Mesodermal cell (in vitro differentiated cells): ENCODE data around the gene OLFML2A.

Experiments used
- H3K27ac ChIP-seq: 2 replicates; pipeline ENCODE4 v1.7.0; 2013; ENCODE audit warnings: mild to moderate bottlenecking, low read depth, low read length, moderate library complexity; ENCODE audit not compliant: severe bottlenecking
- H3K36me3 ChIP-seq: 2 replicates; pipeline ENCODE4 v1.7.1; 2013; ENCODE audit warnings: mild to moderate bottlenecking, low read length, moderate library complexity; ENCODE audit not compliant: control insufficient read depth, insufficient read depth
- H3K4me1 ChIP-seq: one replicate; pipeline ENCODE4 v1.7.1; 2013; ENCODE audit warnings: mild to moderate bottlenecking, low read length; ENCODE audit not compliant: insufficient read depth, control insufficient read depth, poor library complexity, severe bottlenecking
- H3K4me3 ChIP-seq: 2 replicates; pipeline ENCODE4 v1.7.0; 2013; ENCODE audit warnings: low read length, control low read depth, mild to moderate bottlenecking; ENCODE audit not compliant: insufficient read depth, poor library complexity, severe bottlenecking; ENCODE audit errors: extremely low read depth
- H3K9me3 ChIP-seq: 2 replicates; pipeline ENCODE4 v1.7.1; 2013; ENCODE audit warnings: mild to moderate bottlenecking, low read length, moderate library complexity; ENCODE audit not compliant: control insufficient read depth
- WGBS, 2 experiments: methylation state at CpG; one replicate each; pipeline ENCODE4 v1.1.5; 2013; ENCODE audit warnings: missing lambda C conversion rate in 2 of 2; ENCODE audit not compliant: insufficient coverage in 2 of 2; 5-methylcytosine and 5-hydroxymethylcytosine counted together

Gene OLFML2A

DNA sequence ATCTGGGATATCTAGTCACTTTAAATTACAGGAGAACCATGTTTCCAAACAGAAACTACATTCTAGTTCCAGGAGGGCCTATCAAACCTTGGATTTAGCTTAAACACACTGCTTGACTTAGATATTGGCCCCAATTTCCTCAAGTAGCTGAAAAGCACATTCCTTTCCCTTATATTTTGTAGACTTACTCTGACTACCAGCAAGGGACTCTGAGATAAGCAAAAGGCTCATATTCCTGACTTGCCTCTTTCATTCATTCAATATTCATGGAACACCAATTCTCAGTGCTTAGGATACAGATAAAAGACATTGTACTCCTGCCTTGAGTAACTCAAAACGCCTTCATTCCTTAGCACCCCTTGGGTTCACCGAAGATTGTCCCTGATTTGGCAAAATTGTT is 17.6 kb upstream of the OLFML2A start:
- Histone ChIP-seq H3K4me3 (no peak overlapping the region), H3K4me1 (peaks cover 52% of the 10 kb centered on the region), H3K27ac (peak overlapping the region; percentile 83), H3K36me3 (no peaks in the 10 kb centered on the region), H3K9me3 (no peaks in the 10 kb centered on the region)
- 53 to 55% methylated on average over 2 of the region's 2 CpGs for WGBS, 2 experiments

DNA sequence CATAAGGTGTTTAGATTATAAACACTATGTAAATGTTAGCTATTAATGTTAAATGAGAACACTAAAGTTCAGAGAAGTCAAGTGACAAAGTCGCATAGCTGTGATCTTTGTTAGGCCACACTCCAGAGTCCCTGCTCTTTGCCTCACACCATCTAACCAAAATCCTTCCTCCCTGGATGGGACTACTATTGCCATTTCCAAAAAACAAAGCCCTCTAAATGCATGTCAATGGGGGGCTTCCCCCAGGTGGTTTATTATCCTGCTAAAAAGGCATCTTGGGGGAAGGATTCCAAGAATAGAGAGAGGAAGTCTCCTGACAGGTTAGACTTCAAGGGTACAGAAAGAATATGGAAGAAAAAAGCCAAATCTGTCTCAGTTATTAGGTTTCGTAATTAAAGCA is 16.2 kb upstream of the OLFML2A start:
- 33% methylated on average over 1 of the region's 2 CpGs; no CpG with 5 or more reads in 1 of the 2 experiments for WGBS, 2 experiments
- Histone ChIP-seq H3K27ac (no peak overlapping the region), H3K9me3 (no peaks in the 10 kb centered on the region)

DNA sequence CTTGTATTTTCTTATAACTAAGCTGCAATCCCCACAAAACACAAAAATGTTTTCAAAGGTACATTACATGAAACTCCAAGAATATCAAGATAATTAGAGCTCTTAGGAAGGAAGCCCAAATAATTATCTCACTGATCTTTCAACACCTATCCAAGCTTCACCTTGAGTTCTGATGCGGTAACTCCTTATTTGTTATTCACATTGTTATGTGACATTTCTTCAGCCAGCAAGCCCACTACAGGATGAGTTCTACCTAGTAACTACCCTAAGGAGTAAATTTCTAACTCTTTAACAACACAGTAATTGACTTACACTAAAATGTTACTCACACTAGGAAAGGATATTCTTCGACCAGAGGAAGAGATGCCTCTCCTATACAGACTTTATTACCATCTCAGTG is 15.7 kb upstream of the OLFML2A start:
- no peaks in the 10 kb centered on the region for H3K9me3 ChIP-seq
- no peaks in the 10 kb centered on the region for H3K36me3 ChIP-seq
- 0% methylated on average over 1 of the region's 2 CpGs; no CpG with 5 or more reads in 1 of the 2 experiments for WGBS, 2 experiments
- peaks cover 48% of the 10 kb centered on the region for H3K4me1 ChIP-seq
- no peak overlapping the region for H3K4me3 ChIP-seq
- no peak overlapping the region for H3K27ac ChIP-seq

More for the DNA sequence above, 16.2 kb upstream of the OLFML2A start:
- H3K4me1 ChIP-seq = peaks cover 48% of the 10 kb centered on the region
- H3K4me3 ChIP-seq = no peak overlapping the region
- no peaks in the 10 kb centered on the region for H3K36me3 ChIP-seq

DNA sequence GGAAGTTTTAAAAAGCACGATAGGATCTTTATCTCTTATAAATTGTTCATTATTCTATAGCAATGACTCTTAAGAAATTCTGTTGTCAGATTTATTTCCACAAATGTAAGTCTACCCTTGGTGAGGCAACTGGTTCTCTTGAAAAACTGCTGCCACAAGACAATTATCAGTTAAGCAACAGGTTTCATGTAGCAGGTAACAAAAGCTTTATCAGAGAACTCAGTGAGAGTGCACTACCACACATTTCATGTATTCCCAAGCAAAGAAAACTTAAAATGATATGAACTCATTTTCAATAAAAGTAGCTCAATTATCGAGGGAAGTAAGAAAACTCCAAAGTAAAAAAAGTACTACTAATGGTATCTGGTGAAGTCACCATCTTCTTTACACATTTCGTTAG is 15.2 kb upstream of the OLFML2A start:
- Histone ChIP-seq H3K9me3 (no peaks in the 10 kb centered on the region), H3K4me1 (peaks cover 48% of the 10 kb centered on the region), H3K4me3 (no peak overlapping the region), H3K36me3 (no peaks in the 10 kb centered on the region), H3K27ac (peak overlapping the region; percentile 48)
- WGBS, 2 experiments = no CpG with 5 or more reads among the region's 3 CpGs

DNA sequence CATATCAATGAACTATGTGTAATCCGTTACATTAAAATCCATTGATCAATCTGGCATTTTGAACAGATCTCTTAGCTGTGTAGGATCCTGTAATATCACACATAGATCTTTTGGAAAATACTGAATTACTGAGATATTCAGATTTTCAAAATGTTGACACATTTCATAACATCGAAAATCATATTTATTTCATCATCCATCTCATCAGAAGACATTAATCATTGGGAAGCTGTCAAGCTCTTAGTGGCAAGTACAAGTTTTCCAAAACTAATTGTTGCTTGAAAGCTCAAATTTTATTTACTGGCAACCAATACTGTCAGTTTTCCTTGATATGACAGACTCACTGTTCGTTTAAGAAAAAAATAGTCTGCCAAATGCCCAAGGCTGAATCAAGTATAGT is 14.3 kb upstream of the OLFML2A start:
- H3K36me3 ChIP-seq = no peaks in the 10 kb centered on the region
- no peaks in the 10 kb centered on the region for H3K9me3 ChIP-seq
- 100% methylated on average over 1 of the region's 3 CpGs for WGBS, 2 experiments
- H3K4me1 ChIP-seq = peaks cover 43% of the 10 kb centered on the region
- H3K27ac ChIP-seq = no peak overlapping the region
- H3K4me3 ChIP-seq = no peak overlapping the region

DNA sequence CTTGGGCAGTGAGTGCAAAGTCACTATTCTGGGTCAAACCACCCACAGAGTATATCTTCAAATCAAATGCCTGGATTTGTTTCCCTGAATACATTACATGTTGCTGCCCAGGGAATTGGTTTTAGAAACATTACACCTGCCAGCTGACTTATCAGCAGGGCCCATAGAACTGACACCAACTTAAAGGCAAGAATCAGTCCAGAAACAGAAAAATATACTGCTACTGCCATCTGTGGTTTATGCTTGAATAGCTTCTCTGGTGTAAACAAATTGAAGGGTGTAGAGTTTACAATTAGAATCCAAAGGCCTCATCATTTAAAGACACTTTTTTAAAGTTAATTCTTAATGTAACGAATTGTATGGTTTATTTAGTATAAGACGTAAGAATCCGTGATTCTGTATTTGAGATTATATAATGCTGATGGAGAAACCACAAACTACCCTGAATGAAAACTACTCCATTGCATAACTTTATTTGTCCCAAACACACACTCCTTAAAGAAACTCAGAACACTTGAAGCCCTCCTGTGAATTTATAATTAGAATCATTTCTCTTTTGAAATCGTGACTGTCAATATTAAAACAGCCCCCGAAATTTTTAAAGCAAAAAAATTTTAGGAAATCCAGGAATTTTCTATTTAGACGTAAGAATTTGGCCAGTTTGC is 12.0 kb upstream of the OLFML2A start:
- 31% methylated on average over 2 of the region's 6 CpGs; no CpG with 5 or more reads in 1 of the 2 experiments for WGBS, 2 experiments
- Histone ChIP-seq H3K9me3 (no peaks in the 10 kb centered on the region), H3K4me3 (no peak overlapping the region), H3K4me1 (peaks cover 43% of the 10 kb centered on the region), H3K27ac (no peak overlapping the region), H3K36me3 (no peaks in the 10 kb centered on the region)

DNA sequence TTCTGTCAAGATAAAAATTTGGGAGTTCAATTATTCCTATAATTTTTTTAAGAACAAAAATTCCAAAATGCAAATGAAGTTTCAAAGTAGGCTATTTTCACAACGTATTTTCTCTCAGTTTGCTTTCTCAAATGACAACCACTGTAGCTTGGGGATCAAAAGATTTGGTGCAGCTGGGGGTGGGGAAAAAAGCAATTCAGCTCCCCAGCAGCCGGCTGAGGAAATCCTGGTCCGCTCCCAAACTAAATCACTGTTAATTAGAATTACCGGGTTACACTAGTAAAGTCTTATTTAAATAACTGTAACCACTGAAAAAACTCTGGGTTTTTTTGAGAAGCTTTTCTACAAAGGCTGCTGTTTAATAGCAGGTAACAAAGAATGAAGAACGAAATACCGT is 11.5 kb upstream of the OLFML2A start:
- Histone ChIP-seq H3K36me3 (no peaks in the 10 kb centered on the region), H3K4me3 (no peak overlapping the region), H3K9me3 (no peaks in the 10 kb centered on the region), H3K4me1 (peaks cover 41% of the 10 kb centered on the region), H3K27ac (peak overlapping the region; percentile 11)
- 20% methylated on average over 1 of the region's 6 CpGs; no CpG with 5 or more reads in 1 of the 2 experiments for WGBS, 2 experiments

DNA sequence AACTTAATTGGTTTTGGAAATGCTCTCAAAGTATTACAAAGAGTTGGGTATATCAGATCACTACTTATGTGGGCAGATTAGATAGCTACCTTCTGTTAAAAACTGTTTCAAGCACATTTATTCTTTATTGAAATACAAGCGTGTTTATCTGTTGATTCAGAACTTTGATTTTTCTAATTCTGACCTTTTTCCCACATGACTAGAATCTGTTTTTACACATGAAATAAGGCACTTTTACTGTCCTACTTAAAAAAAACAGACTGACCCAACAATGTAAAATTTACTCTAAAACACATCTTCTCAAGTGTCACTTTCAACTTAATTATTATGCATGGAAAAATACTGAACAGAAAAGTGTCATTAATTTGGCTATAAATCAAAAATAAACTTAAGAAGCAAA is 10.6 kb upstream of the OLFML2A start:
- Histone ChIP-seq H3K4me3 (no peak overlapping the region), H3K4me1 (peaks cover 38% of the 10 kb centered on the region)
- 67% methylated on average over 1 of the region's 1 CpG; no CpG with 5 or more reads in 1 of the 2 experiments for WGBS, 2 experiments

DNA sequence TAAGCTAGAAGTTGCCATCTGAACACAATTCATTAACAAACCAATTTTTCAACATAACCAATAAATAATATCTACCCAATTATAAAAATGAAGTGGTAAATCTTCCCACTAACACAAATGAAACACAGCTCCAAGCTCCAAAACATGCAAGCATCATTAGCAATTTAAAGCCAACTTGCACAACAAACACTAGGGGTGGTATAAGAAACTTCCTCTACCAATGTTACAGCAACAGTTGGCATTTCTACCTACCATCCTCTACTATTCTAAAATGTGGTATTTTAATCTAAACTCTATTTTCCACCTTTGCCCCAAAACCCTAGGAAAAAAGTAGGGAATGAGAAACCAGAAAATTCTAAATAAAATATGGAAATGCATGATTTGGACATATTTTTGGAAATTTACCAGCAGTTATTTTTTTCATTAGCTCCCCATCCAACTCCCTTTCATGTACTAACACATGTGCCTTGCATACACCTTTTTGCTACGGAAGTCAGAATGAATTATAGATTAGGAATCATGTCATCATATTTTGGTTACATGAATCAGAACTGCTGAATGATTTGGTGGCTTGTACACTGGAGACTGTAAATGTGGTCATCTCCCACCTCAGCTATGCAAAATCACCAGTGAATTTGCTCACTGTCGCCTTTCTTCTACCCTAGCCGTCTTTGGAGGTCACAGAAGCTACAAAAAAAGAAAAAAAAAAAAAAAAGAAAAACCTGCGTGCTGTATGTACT is 9.9 kb upstream of the OLFML2A start:
- H3K9me3 ChIP-seq = no peaks in the 10 kb centered on the region
- no peak overlapping the region for H3K27ac ChIP-seq
- no CpG with 5 or more reads among the region's 4 CpGs for WGBS, 2 experiments
- no peak overlapping the region for H3K4me3 ChIP-seq
- H3K36me3 ChIP-seq = no peaks in the 10 kb centered on the region
- H3K4me1 ChIP-seq = peaks cover 38% of the 10 kb centered on the region

More for the DNA sequence above, 10.6 kb upstream of the OLFML2A start:
- no peaks in the 10 kb centered on the region for H3K36me3 ChIP-seq
- no peak overlapping the region for H3K27ac ChIP-seq
- H3K9me3 ChIP-seq = no peaks in the 10 kb centered on the region

DNA sequence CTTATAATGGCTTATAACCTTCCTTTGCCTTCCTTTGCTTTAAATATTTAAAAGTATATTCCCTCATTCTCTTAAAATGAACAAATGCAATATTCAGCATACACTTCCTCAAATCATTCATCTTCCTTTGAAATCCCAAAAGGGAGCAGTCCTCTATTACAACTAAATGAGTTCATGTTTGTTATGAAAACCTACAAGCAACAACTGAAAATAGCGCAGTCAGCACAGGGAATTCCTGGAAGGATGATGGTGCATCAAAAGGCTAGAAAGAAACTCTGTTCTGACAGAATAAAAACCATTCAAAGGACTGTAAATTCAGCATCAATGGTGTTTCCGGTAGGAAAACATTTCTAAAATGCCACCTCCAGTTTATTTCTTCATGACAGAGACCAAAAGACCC is 9.1 kb upstream of the OLFML2A start:
- Histone ChIP-seq H3K4me3 (peak overlapping the region; percentile 6), H3K9me3 (no peaks in the 10 kb centered on the region), H3K4me1 (peaks cover 38% of the 10 kb centered on the region), H3K36me3 (no peaks in the 10 kb centered on the region), H3K27ac (no peak overlapping the region)
- 20% methylated on average over 1 to 2 of the region's 2 CpGs for WGBS, 2 experiments

DNA sequence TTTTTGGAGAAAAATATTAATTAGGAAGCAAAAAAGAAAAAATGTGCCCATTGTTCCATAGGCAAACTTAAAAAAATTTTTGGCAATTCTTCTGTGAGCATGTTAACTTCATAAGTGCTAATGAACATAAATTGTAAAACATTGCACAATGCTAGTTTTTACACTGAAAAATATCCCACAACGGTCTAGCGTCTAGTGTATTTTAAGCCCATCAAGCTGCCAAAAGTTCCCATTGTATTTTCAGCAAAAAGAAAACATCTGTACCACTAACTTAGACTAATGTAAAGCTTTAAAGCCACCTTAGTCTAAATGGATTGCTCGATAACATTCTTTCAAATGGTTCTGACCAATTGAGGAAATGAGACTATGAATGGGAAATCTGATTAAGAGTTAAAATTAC is 8.6 kb upstream of the OLFML2A start:
- H3K36me3 ChIP-seq = no peaks in the 10 kb centered on the region
- WGBS, 2 experiments = 40% methylated on average over 1 of the region's 3 CpGs; no CpG with 5 or more reads in 1 of the 2 experiments
- H3K9me3 ChIP-seq = no peaks in the 10 kb centered on the region
- H3K4me3 ChIP-seq = peak overlapping the region; percentile 80
- no peak overlapping the region for H3K27ac ChIP-seq
- H3K4me1 ChIP-seq = peaks cover 38% of the 10 kb centered on the region
